GM23338 (cell line): ENCODE data around the gene YTHDF1. TPM values are rescaled to one million over a fixed set of nuclear protein-coding genes. Genes with fewer than 3 reads are reported as not detected.

ENCODE experiments used
- ATAC-seq: fragments of 200-7000 bp; cut with Tn5 transposase; 3 replicates; pipeline ENCODE4 v1.9.1; 2020
- DNase-seq: peaks from one replicate; pipeline ENCODE4 v3.0.0-alpha.2; 2015; ENCODE audit warnings: low spot score
- H2AFZ ChIP-seq: fragments of 200-600 bp; sonication (generic); 2 replicates; pipeline ENCODE4 v1.8.0; 2016; ENCODE audit warnings: antibody characterized with exemption, mild to moderate bottlenecking, moderate library complexity
- H3F3A ChIP-seq: fragments of 200-600 bp; sonication (generic); replicated peaks from 2 replicates; pipeline ENCODE4 v1.8.0; 2017; ENCODE audit warnings: antibody characterized with exemption, mixed run types, low read depth
- H3K27ac ChIP-seq: fragments of 200-600 bp; sonication (generic); 2 replicates; pipeline ENCODE4 v1.6.1; 2016; ENCODE audit warnings: low read depth
- H3K27me3 ChIP-seq: fragments of 200-600 bp; sonication (generic); 2 replicates; pipeline ENCODE4 v1.8.0; 2016; ENCODE audit warnings: mild to moderate bottlenecking, mixed run types, moderate library complexity; ENCODE audit not compliant: insufficient read depth
- H3K36me3 ChIP-seq: fragments of 200-600 bp; sonication (generic); 2 replicates; pipeline ENCODE4 v1.8.0; 2016; ENCODE audit warnings: mild to moderate bottlenecking; ENCODE audit not compliant: insufficient read depth
- H3K4me1 ChIP-seq: fragments of 200-600 bp; sonication (generic); 2 replicates; pipeline ENCODE4 v1.8.0; 2016; ENCODE audit warnings: mild to moderate bottlenecking, moderate library complexity; ENCODE audit not compliant: insufficient read depth
- H3K4me2 ChIP-seq: fragments of 200-600 bp; sonication (generic); 2 replicates; pipeline ENCODE4 v1.7.1; 2017; ENCODE audit warnings: mixed run types
- H3K4me3 ChIP-seq: fragments of 200-600 bp; sonication (generic); 2 replicates; pipeline ENCODE4 v1.6.1; 2016; ENCODE audit warnings: mixed run types
- H3K79me2 ChIP-seq: fragments of 200-600 bp; sonication (generic); replicated peaks from 2 replicates; pipeline ENCODE4 v1.8.0; 2017; ENCODE audit warnings: mild to moderate bottlenecking; ENCODE audit not compliant: insufficient read depth
- H3K9me2 ChIP-seq: fragments of 200-600 bp; sonication (generic); 2 replicates; pipeline ENCODE4 v1.8.0; 2017; ENCODE audit not compliant: insufficient read depth
- H4K20me1 ChIP-seq: fragments of 200-600 bp; sonication (generic); replicated peaks from 2 replicates; pipeline ENCODE4 v1.8.0; 2017; ENCODE audit warnings: mild to moderate bottlenecking; ENCODE audit not compliant: insufficient read depth
- H3K27ac Mint-ChIP-seq: 2 replicates; pipeline ENCODE4 v1.8.0; 2020; ENCODE audit warnings: inconsistent platforms, mild to moderate bottlenecking, moderate library complexity, mixed read lengths
- H3K27me3 Mint-ChIP-seq: 3 replicates; pipeline ENCODE4 v1.8.0; 2022; ENCODE audit warnings: low read depth, mild to moderate bottlenecking, moderate library complexity, mixed read lengths, inconsistent platforms; ENCODE audit not compliant: insufficient read depth, poor library complexity
- H3K36me3 Mint-ChIP-seq: 3 replicates; pipeline ENCODE4 v1.8.0; 2021; ENCODE audit warnings: low read depth, mild to moderate bottlenecking, inconsistent platforms, moderate library complexity, mixed read lengths
- H3K4me1 Mint-ChIP-seq: 3 replicates; pipeline ENCODE4 v1.8.0; 2020; ENCODE audit warnings: mild to moderate bottlenecking, inconsistent platforms, mixed read lengths
- H3K4me3 Mint-ChIP-seq: 3 replicates; pipeline ENCODE4 v1.8.0; 2021; ENCODE audit warnings: moderate library complexity, mild to moderate bottlenecking, inconsistent platforms, mixed read lengths
- H3K9me3 Mint-ChIP-seq: 3 replicates; pipeline ENCODE4 v1.8.0; 2020; ENCODE audit warnings: moderate library complexity, mild to moderate bottlenecking, inconsistent platforms, mixed read lengths
- EZH2 ChIP-seq: fragments of 200-600 bp; sonication (generic); IDR thresholded peaks from one replicate; pipeline ENCODE4 v1.8.0; 2017; ENCODE audit warnings: antibody characterized with exemption, mild to moderate bottlenecking, low read depth; ENCODE audit not compliant: unreplicated experiment
- NANOG ChIP-seq: IDR thresholded peaks from 2 replicates; pipeline ENCODE4 v1.6.1; 2016; ENCODE audit warnings: antibody characterized with exemption, borderline replicate concordance
- ZNF114 ChIP-seq: fragments of 250-450 bp; sonication (Bioruptor Pico); IDR thresholded peaks from 2 replicates; pipeline ENCODE4 v1.5.0; 2020; ENCODE audit warnings: mild to moderate bottlenecking, moderate library complexity
- polyA plus RNA-seq: library from polyadenylated mRNA; unstranded; fragments of >200 nt; fragmentation: Nextera tagmentation; extraction: Ambion mirVana; gene quantifications from 2 replicates; pipeline ENCODE4 v1.2.1, GENCODE V29; 2016
- total RNA-seq: library from RNA; depleted of rRNA; stranded (reverse); fragments of >200 nt; shearing (Covaris generic); gene quantifications from 2 replicates; pipeline ENCODE4 v1.2.3, GENCODE V29; 2014
- TF ChIP-seq, protein P1 (sequence below), 2 experiments: fragments of 200-600 bp in 1 of 2; sonication (generic) in 1 of 2; conservative IDR thresholded peaks; 2 replicates each; pipeline versions ENCODE4 v1.5.1 to v1.6.1; 2016 to 2017; ENCODE audit warnings: antibody characterized with exemption in 2 of 2, low read depth in 2 of 2, mild to moderate bottlenecking in 2 of 2, moderate library complexity in 1 of 2
- TF ChIP-seq, protein P2 (sequence below): fragments of 250-450 bp; sonication (Bioruptor Pico); IDR thresholded peaks from 2 replicates; pipeline ENCODE4 v1.5.0; 2020; ENCODE audit warnings: mild to moderate bottlenecking, moderate library complexity
- TF ChIP-seq, protein P3 (sequence below): IDR thresholded peaks from 2 replicates; pipeline ENCODE4 v1.6.1; 2016; ENCODE audit warnings: antibody characterized with exemption

Gene YTHDF1
- total and polyA plus RNA-seq, 2 experiments from 2014 or later: 30.9 to 64.3 TPM

DNA sequence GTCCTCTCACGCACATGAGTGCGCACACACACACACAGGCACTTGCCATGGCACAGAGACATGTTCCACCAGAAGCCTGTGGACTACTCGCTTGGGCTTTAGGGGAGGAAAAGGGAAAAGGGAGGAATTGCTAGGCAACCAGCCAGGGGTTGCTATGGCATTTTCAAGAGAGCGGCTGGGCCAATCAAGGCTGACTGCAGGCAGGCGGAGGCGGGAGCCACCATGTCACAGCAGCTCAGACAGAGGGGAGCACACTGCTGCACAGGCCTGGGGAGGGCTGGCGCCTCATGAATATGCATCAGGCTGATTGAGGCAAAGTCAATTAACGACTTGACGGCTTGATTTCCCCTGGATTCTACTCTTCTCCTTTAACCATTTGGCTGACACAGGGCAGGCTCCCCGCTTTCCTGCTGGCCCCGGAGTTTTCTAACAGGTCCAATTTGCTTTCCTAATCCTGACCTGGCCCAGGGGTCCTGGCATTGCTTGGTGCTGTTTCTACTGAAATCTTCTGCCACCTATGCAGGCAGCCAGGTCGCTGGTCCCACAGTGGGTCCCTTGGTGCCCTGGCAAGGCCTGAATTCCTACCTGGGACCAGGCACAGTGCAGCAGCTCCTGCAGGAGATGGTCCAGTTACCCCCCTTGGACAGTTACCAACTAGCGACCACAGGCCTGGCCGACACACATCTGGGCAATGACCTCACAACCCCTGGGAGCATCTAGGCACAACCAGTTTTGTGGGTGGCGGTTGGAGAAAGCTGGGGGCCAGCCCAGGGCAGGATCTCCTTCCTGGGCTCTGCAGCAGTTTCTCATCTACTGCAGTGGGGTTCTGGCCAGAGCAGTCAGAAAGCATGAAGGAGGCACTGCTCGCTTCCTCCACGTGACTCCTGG, 52.1 kb downstream of the YTHDF1 start:
- no peak overlapping the region for H3K4me2 ChIP-seq
- no peak overlapping the region for H2AFZ ChIP-seq
- TF ChIP-seq, protein P1, sequence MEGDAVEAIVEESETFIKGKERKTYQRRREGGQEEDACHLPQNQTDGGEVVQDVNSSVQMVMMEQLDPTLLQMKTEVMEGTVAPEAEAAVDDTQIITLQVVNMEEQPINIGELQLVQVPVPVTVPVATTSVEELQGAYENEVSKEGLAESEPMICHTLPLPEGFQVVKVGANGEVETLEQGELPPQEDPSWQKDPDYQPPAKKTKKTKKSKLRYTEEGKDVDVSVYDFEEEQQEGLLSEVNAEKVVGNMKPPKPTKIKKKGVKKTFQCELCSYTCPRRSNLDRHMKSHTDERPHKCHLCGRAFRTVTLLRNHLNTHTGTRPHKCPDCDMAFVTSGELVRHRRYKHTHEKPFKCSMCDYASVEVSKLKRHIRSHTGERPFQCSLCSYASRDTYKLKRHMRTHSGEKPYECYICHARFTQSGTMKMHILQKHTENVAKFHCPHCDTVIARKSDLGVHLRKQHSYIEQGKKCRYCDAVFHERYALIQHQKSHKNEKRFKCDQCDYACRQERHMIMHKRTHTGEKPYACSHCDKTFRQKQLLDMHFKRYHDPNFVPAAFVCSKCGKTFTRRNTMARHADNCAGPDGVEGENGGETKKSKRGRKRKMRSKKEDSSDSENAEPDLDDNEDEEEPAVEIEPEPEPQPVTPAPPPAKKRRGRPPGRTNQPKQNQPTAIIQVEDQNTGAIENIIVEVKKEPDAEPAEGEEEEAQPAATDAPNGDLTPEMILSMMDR (conservative IDR thresholded peaks at IDR 0.05; ENCODE audit: low read depth in 2 of 2): no peak
- TF ChIP-seq NANOG (no peak), ZNF114 (CRISPR knock-in tag) (no peak), EZH2 (no peak)
- TF ChIP-seq, protein P2, sequence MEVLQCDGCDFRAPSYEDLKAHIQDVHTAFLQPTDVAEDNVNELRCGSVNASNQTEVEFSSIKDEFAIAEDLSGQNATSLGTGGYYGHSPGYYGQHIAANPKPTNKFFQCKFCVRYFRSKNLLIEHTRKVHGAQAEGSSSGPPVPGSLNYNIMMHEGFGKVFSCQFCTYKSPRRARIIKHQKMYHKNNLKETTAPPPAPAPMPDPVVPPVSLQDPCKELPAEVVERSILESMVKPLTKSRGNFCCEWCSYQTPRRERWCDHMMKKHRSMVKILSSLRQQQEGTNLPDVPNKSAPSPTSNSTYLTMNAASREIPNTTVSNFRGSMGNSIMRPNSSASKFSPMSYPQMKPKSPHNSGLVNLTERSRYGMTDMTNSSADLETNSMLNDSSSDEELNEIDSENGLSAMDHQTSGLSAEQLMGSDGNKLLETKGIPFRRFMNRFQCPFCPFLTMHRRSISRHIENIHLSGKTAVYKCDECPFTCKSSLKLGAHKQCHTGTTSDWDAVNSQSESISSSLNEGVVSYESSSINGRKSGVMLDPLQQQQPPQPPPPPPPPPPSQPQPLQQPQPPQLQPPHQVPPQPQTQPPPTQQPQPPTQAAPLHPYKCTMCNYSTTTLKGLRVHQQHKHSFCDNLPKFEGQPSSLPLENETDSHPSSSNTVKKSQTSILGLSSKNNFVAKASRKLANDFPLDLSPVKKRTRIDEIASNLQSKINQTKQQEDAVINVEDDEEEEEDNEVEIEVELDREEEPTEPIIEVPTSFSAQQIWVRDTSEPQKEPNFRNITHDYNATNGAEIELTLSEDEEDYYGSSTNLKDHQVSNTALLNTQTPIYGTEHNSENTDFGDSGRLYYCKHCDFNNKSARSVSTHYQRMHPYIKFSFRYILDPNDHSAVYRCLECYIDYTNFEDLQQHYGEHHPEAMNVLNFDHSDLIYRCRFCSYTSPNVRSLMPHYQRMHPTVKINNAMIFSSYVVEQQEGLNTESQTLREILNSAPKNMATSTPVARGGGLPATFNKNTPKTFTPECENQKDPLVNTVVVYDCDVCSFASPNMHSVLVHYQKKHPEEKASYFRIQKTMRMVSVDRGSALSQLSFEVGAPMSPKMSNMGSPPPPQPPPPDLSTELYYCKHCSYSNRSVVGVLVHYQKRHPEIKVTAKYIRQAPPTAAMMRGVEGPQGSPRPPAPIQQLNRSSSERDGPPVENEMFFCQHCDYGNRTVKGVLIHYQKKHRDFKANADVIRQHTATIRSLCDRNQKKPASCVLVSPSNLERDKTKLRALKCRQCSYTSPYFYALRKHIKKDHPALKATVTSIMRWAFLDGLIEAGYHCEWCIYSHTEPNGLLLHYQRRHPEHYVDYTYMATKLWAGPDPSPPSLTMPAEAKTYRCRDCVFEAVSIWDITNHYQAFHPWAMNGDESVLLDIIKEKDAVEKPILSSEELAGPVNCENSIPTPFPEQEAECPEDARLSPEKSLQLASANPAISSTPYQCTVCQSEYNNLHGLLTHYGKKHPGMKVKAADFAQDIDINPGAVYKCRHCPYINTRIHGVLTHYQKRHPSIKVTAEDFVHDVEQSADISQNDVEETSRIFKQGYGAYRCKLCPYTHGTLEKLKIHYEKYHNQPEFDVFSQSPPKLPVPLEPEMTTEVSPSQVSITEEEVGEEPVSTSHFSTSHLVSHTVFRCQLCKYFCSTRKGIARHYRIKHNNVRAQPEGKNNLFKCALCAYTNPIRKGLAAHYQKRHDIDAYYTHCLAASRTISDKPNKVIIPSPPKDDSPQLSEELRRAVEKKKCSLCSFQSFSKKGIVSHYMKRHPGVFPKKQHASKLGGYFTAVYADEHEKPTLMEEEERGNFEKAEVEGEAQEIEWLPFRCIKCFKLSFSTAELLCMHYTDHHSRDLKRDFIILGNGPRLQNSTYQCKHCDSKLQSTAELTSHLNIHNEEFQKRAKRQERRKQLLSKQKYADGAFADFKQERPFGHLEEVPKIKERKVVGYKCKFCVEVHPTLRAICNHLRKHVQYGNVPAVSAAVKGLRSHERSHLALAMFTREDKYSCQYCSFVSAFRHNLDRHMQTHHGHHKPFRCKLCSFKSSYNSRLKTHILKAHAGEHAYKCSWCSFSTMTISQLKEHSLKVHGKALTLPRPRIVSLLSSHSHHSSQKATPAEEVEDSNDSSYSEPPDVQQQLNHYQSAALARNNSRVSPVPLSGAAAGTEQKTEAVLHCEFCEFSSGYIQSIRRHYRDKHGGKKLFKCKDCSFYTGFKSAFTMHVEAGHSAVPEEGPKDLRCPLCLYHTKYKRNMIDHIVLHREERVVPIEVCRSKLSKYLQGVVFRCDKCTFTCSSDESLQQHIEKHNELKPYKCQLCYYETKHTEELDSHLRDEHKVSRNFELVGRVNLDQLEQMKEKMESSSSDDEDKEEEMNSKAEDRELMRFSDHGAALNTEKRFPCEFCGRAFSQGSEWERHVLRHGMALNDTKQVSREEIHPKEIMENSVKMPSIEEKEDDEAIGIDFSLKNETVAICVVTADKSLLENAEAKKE (CRISPR knock-in tag): no peak
- TF ChIP-seq, protein P3, sequence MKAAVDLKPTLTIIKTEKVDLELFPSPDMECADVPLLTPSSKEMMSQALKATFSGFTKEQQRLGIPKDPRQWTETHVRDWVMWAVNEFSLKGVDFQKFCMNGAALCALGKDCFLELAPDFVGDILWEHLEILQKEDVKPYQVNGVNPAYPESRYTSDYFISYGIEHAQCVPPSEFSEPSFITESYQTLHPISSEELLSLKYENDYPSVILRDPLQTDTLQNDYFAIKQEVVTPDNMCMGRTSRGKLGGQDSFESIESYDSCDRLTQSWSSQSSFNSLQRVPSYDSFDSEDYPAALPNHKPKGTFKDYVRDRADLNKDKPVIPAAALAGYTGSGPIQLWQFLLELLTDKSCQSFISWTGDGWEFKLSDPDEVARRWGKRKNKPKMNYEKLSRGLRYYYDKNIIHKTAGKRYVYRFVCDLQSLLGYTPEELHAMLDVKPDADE: no peak
- H3K9me3 Mint-ChIP-seq: peaks cover 9% of the 10 kb centered on the region
- H3K4me1 Mint-ChIP-seq: peaks cover 4% of the 10 kb centered on the region; the same call in 2 of the 3 replicates
- H3K79me2 ChIP-seq: no peaks in the 10 kb centered on the region
- no peaks in the 10 kb centered on the region for H3K9me2 ChIP-seq
- no peaks in the 10 kb centered on the region for H3K36me3 ChIP-seq
- H4K20me1 ChIP-seq: no peaks in the 10 kb centered on the region
- no peak overlapping the region for H3K27ac ChIP-seq
- no peaks in the 10 kb centered on the region for H3F3A ChIP-seq
- peaks cover 16% of the 10 kb centered on the region for H3K27me3 Mint-ChIP-seq
- no peaks in the 10 kb centered on the region for H3K4me1 ChIP-seq
- peaks cover 4% of the 10 kb centered on the region; the same call in 2 of the 3 replicates for H3K36me3 Mint-ChIP-seq
- H3K4me3 Mint-ChIP-seq: no peak overlapping the region; the same call in 2 of the 3 replicates
- ATAC-seq: peak; percentile 47
- no peak overlapping the region for H3K27ac Mint-ChIP-seq
- no peaks in the 10 kb centered on the region for H3K27me3 ChIP-seq
- no peak for DNase-seq
- H3K4me3 ChIP-seq: no peak overlapping the region
